Hematopoietic multipotent progenitor cell treated with erythropoietin and hydrocortisone succinate and interleukin-3 and kit ligand, for 4 days (in vitro differentiated cells): ENCODE results near the gene CDKN2B.

ENCODE experiments used
- DNase-seq: peaks from one replicate; pipeline ENCODE4 v3.0.0-alpha.2; 2015

The CDKN2B gene

GRCh38 chr9:21993893-21994555 is 15.1 kb downstream of the CDKN2B start, which contains the start of gene CDKN2A:
CDKN2A (minus strand) TSS chr9:21994392.
- DNase-seq: peak; percentile 60

- DNase-seq: no peak
These were observed 16.1 kb downstream of the CDKN2B start for GRCh38 chr9:21993007-21993406.

- DNase-seq: no peak
These were observed 17.8 kb downstream of the CDKN2B start for GRCh38 chr9:21991072-21991959.

- no peak for DNase-seq
These were observed 19.5 kb downstream of the CDKN2B start for GRCh38 chr9:21989440-21990189.

GRCh38 chr9:21988056-21988990 is 20.8 kb downstream of the CDKN2B start:
- DNase-seq: no peak

GRCh38 chr9:21985964-21986667 is 23.0 kb downstream of the CDKN2B start:
- DNase-seq: no peak

- DNase-seq: no peak
These were observed 25.0 kb downstream of the CDKN2B start for GRCh38 chr9:21984101-21984500.

- no peak for DNase-seq
These were observed 25.6 kb downstream of the CDKN2B start for GRCh38 chr9:21983561-21983935.

- DNase-seq: no peak
These were observed 26.1 kb downstream of the CDKN2B start for GRCh38 chr9:21982861-21983560.

GRCh38 chr9:21982391-21982790 is 26.7 kb downstream of the CDKN2B start:
- no peak for DNase-seq

GRCh38 chr9:21976334-21976875 is 32.7 kb downstream of the CDKN2B start:
- DNase-seq: no peak

GRCh38 chr9:21974722-21975409 is 34.2 kb downstream of the CDKN2B start:
- DNase-seq: peak; percentile 44

- no peak for DNase-seq
These were observed 34.8 kb downstream of the CDKN2B start for GRCh38 chr9:21974343-21974721.

GRCh38 chr9:21972361-21972760 is 36.7 kb downstream of the CDKN2B start:
- no peak for DNase-seq

GRCh38 chr9:21970800-21971640 is 38.1 kb downstream of the CDKN2B start:
- no peak for DNase-seq

- DNase-seq: no peak
These were observed 38.9 kb downstream of the CDKN2B start for GRCh38 chr9:21969951-21970799.

- no peak for DNase-seq
These were observed 39.8 kb downstream of the CDKN2B start for GRCh38 chr9:21969011-21969940.
